SW480 (cell line): ENCODE data around the gene FBXL13.

Source experiments
- DNase-seq: peaks from one replicate; pipeline ENCODE4 v3.0.0-alpha.2; 2016; ENCODE audit warnings: low spot score

Gene FBXL13

DNA sequence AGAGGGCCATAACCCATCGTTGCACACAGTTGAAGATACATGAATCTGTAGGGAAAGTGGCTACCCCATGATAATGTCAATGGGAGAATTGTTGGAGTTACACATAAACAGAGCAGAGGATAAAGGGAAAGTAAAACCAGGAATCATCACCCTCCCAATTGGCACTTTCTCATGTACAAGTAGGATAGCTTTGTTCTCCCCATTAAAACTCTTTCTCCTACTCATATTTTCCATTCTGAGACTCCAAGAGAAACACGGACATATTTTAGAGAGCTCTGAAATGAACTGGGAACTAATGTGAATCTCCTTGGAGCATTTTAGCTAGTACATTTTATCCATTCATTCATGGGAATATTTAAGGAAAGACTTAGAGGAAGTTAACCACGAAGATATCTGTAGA, 179.0 kb downstream of the FBXL13 start:
- no peak for DNase-seq

DNA sequence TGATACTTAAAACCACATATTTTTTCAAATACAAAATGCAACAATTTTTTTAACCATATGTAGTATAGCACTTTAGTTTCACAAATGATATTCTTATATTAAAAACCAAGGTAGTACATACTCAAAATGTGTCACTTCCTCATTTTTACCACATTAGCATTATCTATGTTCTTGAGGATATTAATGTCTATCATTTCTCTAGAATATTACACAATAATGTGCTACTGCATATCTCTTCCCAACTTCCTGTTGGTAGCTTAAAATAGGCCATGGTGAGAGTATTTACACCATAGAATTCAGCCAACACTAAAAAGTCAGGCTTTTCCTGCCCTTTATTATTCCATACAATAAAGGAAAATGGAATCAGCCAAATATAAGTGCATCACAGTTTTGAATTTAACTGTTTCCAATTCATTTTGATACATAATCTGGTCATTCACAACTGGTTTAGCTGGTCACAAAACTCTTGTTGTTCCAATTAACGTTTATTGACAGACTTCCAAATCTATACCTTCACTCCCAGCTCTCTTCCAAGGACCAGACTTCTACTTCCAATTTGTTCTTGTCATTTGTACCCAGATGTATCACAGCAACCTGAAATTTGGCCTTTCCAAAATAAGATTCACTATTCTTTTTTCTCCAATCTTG, 181.8 kb downstream of the FBXL13 start:
- no peak for DNase-seq

DNA sequence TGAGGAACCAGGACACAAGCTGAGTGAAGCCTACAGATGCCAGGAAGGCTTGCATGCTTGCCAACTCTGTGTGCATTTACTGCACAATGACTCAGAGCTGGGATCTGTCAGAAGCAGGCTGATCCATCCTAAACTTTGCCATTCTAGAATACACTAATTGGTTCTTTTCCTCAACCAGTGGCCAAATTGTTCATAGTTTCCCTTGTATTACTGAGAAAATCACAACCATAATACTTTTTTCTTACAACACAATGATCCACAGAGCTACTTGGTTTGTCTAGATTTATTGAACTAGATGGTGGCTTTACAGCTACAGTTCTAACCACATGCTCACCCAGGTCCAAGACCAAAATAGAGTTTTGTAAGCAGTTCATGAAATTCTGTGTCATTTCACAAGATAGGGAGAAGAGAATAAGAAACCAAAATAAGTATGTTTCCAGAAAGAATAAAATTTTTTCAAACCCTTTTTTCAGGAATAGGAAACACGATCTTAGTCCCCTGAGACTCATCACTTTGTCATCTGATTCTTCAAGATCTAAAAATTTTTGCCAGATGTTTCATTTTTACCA, 182.8 kb downstream of the FBXL13 start:
- DNase-seq = no peak

GRCh38 chr7:102890971-102891692, 183.5 kb downstream of the FBXL13 start:
- no peak for DNase-seq

DNA sequence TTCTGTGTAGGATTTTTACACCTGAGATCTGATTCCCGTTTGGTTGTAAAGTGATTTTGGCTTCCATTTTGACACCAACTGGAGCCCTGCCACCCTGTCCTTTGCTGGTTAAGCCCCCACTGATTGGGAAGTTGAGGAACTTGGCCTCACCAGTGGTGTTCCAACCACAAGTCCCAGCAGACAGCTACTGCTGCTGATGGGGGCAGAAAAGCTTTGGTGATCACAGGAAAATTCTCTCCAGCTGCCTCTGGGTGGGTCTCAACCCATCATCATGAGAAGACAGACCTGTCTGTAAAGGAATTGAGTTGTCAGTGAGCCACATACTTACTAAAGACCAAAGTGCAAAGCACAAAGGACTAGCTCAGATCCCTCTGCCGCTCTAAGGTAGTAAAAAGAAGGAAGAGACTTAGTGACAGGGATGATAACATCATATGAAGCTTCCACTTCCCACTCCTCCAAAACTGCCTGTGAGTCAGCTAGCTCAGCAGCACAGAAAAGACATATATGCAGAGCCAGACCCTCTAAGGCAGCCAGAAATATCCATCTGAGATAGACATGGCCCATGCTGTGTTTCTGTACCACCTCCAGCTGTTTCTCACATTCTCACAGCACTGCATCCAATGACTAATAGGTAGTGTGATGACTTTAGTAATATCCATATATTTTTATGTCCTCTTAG, 184.2 kb downstream of the FBXL13 start:
- DNase-seq = no peak

- DNase-seq = no peak
Measured at GRCh38 chr7:102889851-102890250, 184.7 kb downstream of the FBXL13 start.

DNA sequence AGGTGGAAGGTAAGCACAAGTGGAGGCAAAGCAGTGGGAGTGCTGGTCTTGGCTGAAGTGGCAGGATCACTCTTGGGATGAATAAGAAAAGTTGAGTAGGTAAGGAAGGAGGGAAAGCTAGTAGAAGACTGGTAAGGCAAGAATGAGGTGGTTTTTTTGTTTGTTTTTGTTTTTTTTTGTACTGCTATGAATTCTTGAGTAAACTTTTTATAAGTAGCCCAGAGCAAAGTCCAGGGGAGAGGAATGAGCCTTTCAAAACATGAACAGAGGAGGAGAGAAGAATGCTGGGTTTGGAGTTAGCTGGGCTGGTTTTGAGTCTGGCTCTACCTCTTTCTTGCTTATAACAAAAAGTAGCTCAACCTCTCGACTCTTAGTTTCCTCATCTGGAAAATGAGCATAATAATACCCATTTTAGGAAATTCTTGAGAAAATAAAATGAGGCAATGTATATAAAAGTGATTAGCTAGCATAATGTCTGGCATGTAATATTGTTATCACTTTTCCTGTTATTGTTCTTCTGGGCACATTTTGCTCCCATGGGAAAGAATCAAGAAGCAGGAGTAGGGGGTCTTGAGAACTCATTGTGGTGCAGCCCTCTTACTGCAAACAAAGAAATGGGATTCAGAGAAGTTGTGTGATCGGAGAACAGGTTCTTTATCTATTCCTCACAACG, 185.9 kb downstream of the FBXL13 start:
- DNase-seq = no peak

GRCh38 chr7:102883098-102883860, 191.3 kb downstream of the FBXL13 start:
- peak; percentile 33 for DNase-seq

DNA sequence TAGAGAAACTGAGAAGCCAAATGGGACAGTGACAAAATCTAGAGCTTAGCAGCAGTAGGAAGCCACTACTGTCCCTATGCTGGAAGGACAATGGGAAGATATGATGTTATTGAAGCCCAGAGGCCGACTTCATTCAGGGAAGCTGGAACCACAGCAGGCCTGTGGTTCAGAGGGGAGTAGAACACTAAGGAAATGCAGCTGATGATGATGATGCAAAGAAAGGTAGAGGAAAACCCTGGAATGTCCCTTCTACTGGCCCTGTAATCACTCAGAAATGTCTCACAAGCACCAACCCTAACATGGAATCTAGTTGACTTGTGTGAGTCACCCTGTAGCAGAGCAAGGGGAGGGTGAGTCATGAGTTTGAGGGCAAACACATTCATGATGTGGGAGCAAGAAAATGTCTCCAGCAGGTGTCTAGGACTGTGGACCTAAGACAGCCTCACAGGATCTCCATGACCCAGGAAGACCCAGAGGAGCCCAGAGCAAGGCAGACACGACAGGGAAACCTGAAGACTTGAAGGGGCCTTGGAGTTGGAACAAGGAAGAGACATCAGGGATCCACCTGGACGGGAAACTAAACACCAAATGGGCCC, 198.8 kb downstream of the FBXL13 start:
- peak; percentile 96 for DNase-seq

GRCh38 chr7:102874966-102875365, 199.6 kb downstream of the FBXL13 start:
- no peak for DNase-seq

GRCh38 chr7:102874166-102874829, 200.3 kb downstream of the FBXL13 start:
- DNase-seq = peak; percentile 79

- no peak for DNase-seq
Measured at GRCh38 chr7:102873470-102874165, 201.0 kb downstream of the FBXL13 start.

DNA sequence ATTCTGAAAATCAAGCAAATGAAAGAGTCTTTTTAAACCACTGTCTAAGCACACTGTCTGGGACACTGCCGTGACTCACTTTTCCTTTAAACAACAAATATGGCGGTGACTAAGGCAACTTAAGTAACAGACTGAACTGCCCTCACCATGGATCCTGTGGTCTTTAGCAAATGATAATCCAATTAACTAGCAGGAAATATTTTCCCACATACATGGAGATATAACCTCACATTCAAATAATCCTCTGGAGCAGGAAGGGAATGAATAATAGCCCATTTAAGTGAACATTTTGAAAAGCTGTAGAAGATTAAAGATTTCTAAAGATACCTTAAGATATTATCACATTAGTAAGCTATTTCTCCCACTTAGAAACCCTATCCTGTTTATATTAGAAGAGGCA, 202.1 kb downstream of the FBXL13 start:
- DNase-seq = no peak

- no peak for DNase-seq
Measured at GRCh38 chr7:102869195-102869594, 205.4 kb downstream of the FBXL13 start.

DNA sequence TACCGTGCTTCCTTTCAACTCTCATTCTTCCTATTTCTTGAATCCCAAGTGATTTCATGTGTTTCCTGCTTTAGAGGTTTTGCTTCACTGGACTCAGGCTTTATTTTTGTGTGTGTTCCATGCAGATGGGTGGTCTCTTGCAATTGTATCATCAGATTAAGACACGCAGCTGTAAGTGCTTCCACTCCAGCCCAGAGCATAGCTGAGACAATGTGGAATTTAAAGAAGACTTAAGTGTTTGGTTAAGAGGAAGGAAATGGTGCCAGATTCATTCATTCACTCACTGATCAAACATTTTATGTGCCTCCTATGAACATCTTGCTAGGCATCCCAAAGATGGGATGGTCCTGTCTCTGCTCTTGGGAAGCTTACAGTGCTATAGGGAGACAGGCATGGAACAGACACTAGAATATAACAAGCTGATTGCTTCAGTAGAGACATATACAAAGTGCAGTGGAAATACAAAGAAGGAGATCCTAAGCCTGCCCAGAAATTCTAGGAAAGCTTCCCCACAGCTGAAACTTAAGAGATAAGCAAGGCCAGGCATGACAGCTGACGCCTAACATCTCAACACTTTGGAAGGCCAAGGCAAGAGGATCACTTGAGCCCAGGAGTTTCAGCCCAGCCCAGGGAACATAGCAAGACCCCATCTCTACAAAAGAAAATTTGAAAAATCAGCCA, 207.9 kb downstream of the FBXL13 start:
- DNase-seq = no peak

DNA sequence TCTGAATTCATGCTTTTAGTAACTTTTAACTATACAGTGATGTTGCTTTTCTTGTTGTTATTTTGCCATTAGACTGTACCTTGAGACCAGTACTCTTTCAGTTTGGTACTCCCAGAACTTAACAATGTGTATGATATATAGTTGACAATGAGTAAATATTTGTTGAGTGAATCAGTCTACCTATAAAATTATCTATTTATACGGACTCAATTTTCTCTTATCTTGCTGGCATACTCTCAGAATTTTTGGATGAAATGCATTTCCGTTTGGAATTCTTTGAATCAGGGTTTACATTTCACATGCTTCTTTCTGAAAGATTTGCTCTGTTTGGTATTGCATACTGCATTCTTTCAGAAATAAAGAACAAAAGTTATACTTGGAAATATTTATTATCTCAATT, 209.6 kb downstream of the FBXL13 start:
- no peak for DNase-seq

DNA sequence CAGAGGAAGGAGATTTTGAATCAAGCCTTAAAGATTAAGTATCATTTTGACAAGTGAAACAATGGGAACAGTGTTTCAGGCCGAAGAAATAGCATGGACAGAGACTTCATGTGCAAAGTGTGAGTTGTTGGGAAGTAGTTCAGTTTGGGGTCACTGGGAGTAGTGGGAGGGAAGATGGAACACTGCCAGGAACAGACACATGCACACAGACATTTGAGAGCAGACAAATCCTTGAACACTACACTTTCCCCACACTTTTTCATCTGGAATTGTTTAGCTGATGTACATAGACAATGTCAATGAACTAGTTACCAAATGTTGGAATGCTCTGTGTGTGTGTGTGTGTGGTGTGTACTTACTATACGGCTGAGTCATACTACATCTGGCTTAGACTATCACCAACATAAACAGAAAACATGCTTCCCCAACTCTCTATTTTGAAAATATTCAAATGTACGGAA, 214.2 kb downstream of the FBXL13 start:
- no peak for DNase-seq

DNA sequence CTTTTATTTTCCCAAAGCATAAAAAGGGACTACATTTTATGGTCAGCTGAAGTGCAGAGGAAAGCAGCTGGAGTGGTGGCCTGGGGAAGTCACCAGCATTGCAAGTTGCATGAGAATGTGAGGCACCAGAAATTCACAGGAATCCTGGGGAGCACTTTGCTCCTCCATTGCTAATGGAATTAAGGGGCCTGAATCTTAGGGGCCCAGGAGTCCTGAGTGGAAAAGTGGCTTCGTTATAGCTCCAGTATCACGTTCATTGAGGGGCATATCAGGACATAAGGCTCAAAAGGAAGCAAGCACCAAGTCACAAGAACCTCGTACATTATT, 214.8 kb downstream of the FBXL13 start:
- no peak for DNase-seq

DNA sequence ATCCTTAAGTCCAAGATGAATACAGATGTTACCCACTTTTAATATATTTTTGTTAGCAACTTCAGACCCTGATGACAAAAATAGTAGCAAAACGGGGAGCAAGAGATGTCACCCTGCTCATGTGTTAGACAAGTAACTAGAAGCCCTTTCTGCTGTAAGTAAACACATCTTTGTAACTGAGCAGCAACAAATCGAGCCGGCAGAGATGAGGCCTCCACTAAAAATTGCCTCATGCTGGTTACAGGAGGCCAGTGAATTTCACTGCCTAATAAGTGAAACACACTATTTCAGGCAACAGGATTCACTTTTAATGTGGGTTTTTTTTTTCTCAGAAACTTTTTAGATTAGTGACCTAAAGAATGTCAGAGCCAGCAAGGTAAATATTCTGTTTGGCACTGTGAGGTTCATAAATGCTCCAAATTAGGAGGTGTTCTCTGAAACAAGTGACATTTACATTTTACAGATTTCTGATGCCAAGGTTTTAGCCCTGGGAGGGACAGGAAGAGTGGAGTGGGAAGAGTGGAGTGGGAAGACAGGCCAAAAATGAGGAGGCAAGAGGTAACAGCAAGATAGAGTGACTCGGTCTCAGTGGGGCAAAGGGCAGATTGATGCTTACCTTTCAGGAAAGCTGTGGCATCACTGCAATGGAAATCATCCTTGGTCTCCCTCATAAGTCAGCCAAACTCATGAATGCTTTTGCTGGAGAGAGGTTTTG, 215.4 kb downstream of the FBXL13 start:
- DNase-seq = no peak
